ENCODE measurements around the gene GLI2. TPM values are rescaled to one million over a fixed set of nuclear protein-coding genes. Genes with fewer than 3 reads are reported as not detected.

The GLI2 gene
- total RNA-seq, 2 donors from 2014 or later = 4.9 to 5.4 TPM

- Histone ChIP-seq H3K4me3 (no peak overlapping the region), H3K9me3 (no peaks in the 10 kb centered on the region), H3K36me3 (no peaks in the 10 kb centered on the region), H3K4me1 (ENCODE audit: control insufficient read depth in 1 of 2, low read depth in 2 of 2) (peaks cover 0 to 24% of the 10 kb centered on the region in 2 donors), H3K27ac (no peak overlapping the region), H3K27me3 (replicated peaks; ENCODE audit: insufficient read depth) (no peaks in the 10 kb centered on the region)
- TF ChIP-seq CTCF (IDR thresholded peaks at IDR 0.05) = no peak
- DNase-seq (ENCODE audit: low spot score) (no peak), ATAC-seq (ENCODE audit: insufficient number of reproducible peaks, low FRiP score, low read depth) (no peak)
Observed at GRCh38 chr2:120780402-120780801, 44.7 kb downstream of the GLI2 start.

GRCh38 chr2:120783371-120783791 lies 47.7 kb downstream of the GLI2 start:
- DNase-seq (ENCODE audit: low spot score) = no peak
- Histone ChIP-seq H3K4me1 (ENCODE audit: control insufficient read depth in 1 of 2, low read depth in 2 of 2) (peaks cover 0 to 24% of the 10 kb centered on the region in 2 donors), H3K27me3 (replicated peaks; ENCODE audit: insufficient read depth) (no peaks in the 10 kb centered on the region), H3K27ac (no peak overlapping the region), H3K9me3 (no peaks in the 10 kb centered on the region), H3K4me3 (no peak overlapping the region), H3K36me3 (no peaks in the 10 kb centered on the region)
- no peak for TF ChIP-seq CTCF (IDR thresholded peaks at IDR 0.05)
- no peak for ATAC-seq (ENCODE audit: insufficient number of reproducible peaks, low FRiP score, low read depth)

- DNase-seq (ENCODE audit: low spot score) (no peak), ATAC-seq (ENCODE audit: insufficient number of reproducible peaks, low FRiP score, low read depth) (no peak)
- H3K4me1 ChIP-seq (ENCODE audit: control insufficient read depth in 1 of 2, low read depth in 2 of 2) = peaks cover 0 to 24% of the 10 kb centered on the region in 2 donors
Observed at GRCh38 chr2:120783969-120784372, 48.3 kb downstream of the GLI2 start.

More at GRCh38 chr2:120783969-120784372, 48.3 kb downstream of the GLI2 start:
- H3K36me3 ChIP-seq = no peaks in the 10 kb centered on the region
- no peak overlapping the region for H3K27ac ChIP-seq
- no peaks in the 10 kb centered on the region for H3K9me3 ChIP-seq
- no peaks in the 10 kb centered on the region for H3K27me3 ChIP-seq (replicated peaks; ENCODE audit: insufficient read depth)
- H3K4me3 ChIP-seq = no peak overlapping the region
- TF ChIP-seq CTCF (IDR thresholded peaks at IDR 0.05) = no peak

All from thoracic aorta (tissue), 2 donors.